ENCODE data around the gene ANKLE1. TPM values are rescaled to one million over a fixed set of nuclear protein-coding genes. Genes with fewer than 3 reads are reported as not detected.

ANKLE1 gene
- polyA plus RNA-seq, 1 of the 3 experiments (the other 2 are of a cell fraction) = 2.6 TPM

GRCh38 chr19:17329366-17330261 is 47.9 kb downstream of the ANKLE1 start:
- Histone ChIP-seq H3K9me2 (no peaks in the 10 kb centered on the region), H3F3A (replicated peaks; ENCODE audit: insufficient read depth) (peaks cover 2% of the 10 kb centered on the region), H3K4me3 (ENCODE audit: low read depth in 2 of 2, low read length in 1 of 2) (no peak overlapping the region), H3K4me2 (no peak overlapping the region), H3K36me3 (replicated peaks in 1 of 2; ENCODE audit: control insufficient read depth in 1 of 2, insufficient read depth in 2 of 2, low read length in 1 of 2) (peaks cover 0 to 10% of the 10 kb centered on the region in 2 experiments), H3K9ac (no peak overlapping the region), H3K27ac (ENCODE audit: low read depth in 2 of 2, low read length in 1 of 2) (no peak overlapping the region), H3K4me1 (ENCODE audit: control insufficient read depth in 1 of 2, insufficient read depth in 2 of 2, low read depth in 1 of 2, low read length in 1 of 2) (peaks cover 0 to 12% of the 10 kb centered on the region in 2 experiments; a peak in 1 of 4 replicates), H3K27me3 (ENCODE audit: insufficient read depth) (no peaks in the 10 kb centered on the region), H3K9me3 (no peaks in the 10 kb centered on the region), H4K20me1 (ENCODE audit: insufficient read depth) (no peaks in the 10 kb centered on the region), H3K79me2 (ENCODE audit: insufficient read depth) (no peaks in the 10 kb centered on the region), H2AFZ (ENCODE audit: low read depth) (no peak overlapping the region)
- ChIA-PET CTCF (no interaction called here), POLR2A (interaction anchor here (0.5 to 1.3 kb wide), 2 partner anchors 17 to 617 kb away, joined by 3 to 4 read pairs; no protein-coding TSS in a partner anchor)
- DNase-seq = no peak
- TF ChIP-seq ZBTB33 (IDR thresholded peaks at IDR 0.05; ENCODE audit: borderline replicate concordance, low read depth) (no peak), RFX5 (IDR thresholded peaks at IDR 0.05; ENCODE audit: low read length) (no peak)
- WGBS (ENCODE audit: low lambda C conversion rate) = 93% methylated on average over 36 of the region's 51 CpGs

- peaks cover 0 to 9% of the 10 kb centered on the region in 2 experiments for H3K36me3 ChIP-seq (replicated peaks in 1 of 2; ENCODE audit: control insufficient read depth in 1 of 2, insufficient read depth in 2 of 2, low read length in 1 of 2)
- H3K27me3 ChIP-seq (ENCODE audit: insufficient read depth) = no peaks in the 10 kb centered on the region
- H3K27ac ChIP-seq (ENCODE audit: low read depth in 2 of 2, low read length in 1 of 2) = no peak overlapping the region
- no peak overlapping the region for H3K9ac ChIP-seq
- no peak for TF ChIP-seq FOXJ3 (CRISPR knock-in tag; IDR thresholded peaks at IDR 0.05)
- TF ChIP-seq ZBTB33 (IDR thresholded peaks at IDR 0.05; ENCODE audit: borderline replicate concordance, low read depth) = no peak
- TF ChIP-seq MXI1 (IDR thresholded peaks at IDR 0.05; ENCODE audit: low read depth, low read length) = no peak
- TF ChIP-seq NFIC (IDR thresholded peaks at IDR 0.05; ENCODE audit: borderline replicate concordance) = no peak
- no peak for TF ChIP-seq USF2 (IDR thresholded peaks at IDR 0.05; ENCODE audit: borderline replicate concordance, low read depth, low read length)
- no peak for TF ChIP-seq TEAD4 (IDR thresholded peaks at IDR 0.05; ENCODE audit: borderline replicate concordance, insufficient read depth)
- no peak for TF ChIP-seq IRF3 (IDR thresholded peaks at IDR 0.05; ENCODE audit: low read depth, low read length)
- no peak for TF ChIP-seq GABPA (IDR thresholded peaks at IDR 0.05; ENCODE audit: low read depth)
- H3K79me2 ChIP-seq (ENCODE audit: insufficient read depth) = no peaks in the 10 kb centered on the region
- H3K9me3 ChIP-seq = no peaks in the 10 kb centered on the region
- peaks cover 0 to 16% of the 10 kb centered on the region in 2 experiments; a peak in 1 of 4 replicates for H3K4me1 ChIP-seq (ENCODE audit: control insufficient read depth in 1 of 2, insufficient read depth in 2 of 2, low read depth in 1 of 2, low read length in 1 of 2)
- H4K20me1 ChIP-seq (ENCODE audit: insufficient read depth) = no peaks in the 10 kb centered on the region
- H3K4me3 ChIP-seq (ENCODE audit: low read depth in 2 of 2, low read length in 1 of 2) = no peak overlapping the region
- ChIA-PET POLR2A (interaction anchor here (0.8 to 1.3 kb wide), 2 partner anchors 18 to 21 kb away, joined by 3 to 4 read pairs; partner anchors contain the start of gene DDA1), CTCF (interaction anchor here (1.2 kb wide), 1 partner anchor 55 kb away, joined by 5 read pairs; no protein-coding TSS in a partner anchor)
- H3K9me2 ChIP-seq = no peaks in the 10 kb centered on the region
- peaks cover 2% of the 10 kb centered on the region for H3F3A ChIP-seq (replicated peaks; ENCODE audit: insufficient read depth)
- 88% methylated on average over 18 of the region's 24 CpGs for whole genome bisulfite sequencing (ENCODE audit: low lambda C conversion rate)
- no peak overlapping the region for H3K4me2 ChIP-seq
- DNase-seq = no peak
- H2AFZ ChIP-seq (ENCODE audit: low read depth) = no peak overlapping the region
These were observed 48.8 kb downstream of the ANKLE1 start for GRCh38 chr19:17330262-17331044.

Data from SK-N-SH (cell line).